HG03439 (cell line): ENCODE data around the gene BRF1.
"Not testable (repeated sequence)": the region's sequence is repeated elsewhere in the genome, so short reads cannot be mapped to it uniquely, and the experiment has no call there.

ENCODE experiments used
- ATAC-seq: cut with Tn5 transposase; IDR thresholded peaks from one replicate; pipeline ENCODE4 v1.9.1; 2021; ENCODE audit warnings: mild to moderate bottlenecking, moderate library complexity; ENCODE audit not compliant: unreplicated experiment

The BRF1 gene

GRCh38 chr14:105333613-105334364 lies 33.0 kb upstream of the BRF1 start:
- ATAC-seq, result no peak

- ATAC-seq, result no peak
Observed at GRCh38 chr14:105333020-105333490, 32.3 kb upstream of the BRF1 start.

DNA sequence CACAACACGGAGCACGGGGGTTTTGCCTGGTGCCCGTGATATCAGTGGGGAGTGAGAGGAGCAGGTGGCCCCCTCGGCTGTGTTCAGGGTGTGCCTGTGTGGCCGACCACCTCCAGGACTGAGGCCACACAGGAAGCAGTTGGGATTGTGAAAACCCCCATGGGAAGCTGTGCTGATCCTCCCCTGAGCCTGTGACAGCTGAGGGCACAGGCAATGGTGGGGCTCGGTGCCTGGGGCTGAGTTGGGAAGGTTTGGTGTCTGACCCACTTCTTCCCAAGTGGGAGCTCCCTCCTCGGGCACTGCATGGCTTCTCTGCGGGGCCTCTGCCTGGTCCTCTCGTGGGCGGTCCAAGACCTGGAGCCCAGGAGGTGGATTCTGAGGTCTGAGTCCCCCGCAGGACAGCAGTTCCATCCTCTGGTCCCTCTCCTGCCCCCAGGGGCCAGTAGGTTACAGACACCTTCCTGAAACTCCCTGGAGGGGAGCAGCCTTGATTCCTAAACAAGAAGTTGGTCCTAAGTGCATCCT lies 31.6 kb upstream of the BRF1 start:
- ATAC-seq, result no peak

DNA sequence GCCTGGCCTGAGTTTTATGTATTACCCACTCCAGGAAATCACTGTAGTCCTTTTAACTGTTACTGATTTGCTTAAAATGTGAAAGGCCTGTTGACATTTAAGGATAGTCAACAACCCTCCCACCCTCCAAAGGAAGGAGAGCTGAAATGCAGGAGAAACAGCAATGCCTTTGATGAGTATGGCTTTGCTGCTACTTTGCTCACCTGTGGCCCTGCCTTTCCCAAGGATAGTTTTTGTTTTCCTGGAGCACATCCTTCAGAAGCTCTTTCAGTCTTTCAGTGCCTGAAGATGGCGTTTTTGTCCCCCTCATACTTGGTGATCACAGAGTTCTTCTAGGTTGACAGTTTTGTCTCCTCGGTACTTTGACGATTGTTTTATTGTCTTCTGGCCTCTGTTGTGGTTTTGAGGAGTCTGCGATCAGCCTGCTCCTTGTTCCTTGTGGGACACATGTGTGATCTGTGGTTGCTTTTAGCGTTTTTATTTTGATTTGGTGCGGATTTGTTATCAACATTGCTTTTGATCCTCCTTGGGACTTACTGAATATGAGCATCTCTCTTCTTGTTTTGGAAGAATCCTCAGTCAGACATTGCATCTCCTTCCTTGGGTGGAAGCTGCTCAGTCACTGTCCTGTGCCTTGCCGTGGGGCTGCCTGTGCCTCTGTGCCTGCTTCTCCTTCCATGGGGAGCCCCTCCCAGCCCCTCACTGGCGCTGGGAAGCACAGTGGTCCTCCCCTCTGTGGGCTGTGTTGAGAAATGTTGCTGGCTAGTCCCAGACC lies 31.0 kb upstream of the BRF1 start:
- ATAC-seq, result no peak

GRCh38 chr14:105330491-105330895 lies 29.7 kb upstream of the BRF1 start:
- ATAC-seq, result no peak

DNA sequence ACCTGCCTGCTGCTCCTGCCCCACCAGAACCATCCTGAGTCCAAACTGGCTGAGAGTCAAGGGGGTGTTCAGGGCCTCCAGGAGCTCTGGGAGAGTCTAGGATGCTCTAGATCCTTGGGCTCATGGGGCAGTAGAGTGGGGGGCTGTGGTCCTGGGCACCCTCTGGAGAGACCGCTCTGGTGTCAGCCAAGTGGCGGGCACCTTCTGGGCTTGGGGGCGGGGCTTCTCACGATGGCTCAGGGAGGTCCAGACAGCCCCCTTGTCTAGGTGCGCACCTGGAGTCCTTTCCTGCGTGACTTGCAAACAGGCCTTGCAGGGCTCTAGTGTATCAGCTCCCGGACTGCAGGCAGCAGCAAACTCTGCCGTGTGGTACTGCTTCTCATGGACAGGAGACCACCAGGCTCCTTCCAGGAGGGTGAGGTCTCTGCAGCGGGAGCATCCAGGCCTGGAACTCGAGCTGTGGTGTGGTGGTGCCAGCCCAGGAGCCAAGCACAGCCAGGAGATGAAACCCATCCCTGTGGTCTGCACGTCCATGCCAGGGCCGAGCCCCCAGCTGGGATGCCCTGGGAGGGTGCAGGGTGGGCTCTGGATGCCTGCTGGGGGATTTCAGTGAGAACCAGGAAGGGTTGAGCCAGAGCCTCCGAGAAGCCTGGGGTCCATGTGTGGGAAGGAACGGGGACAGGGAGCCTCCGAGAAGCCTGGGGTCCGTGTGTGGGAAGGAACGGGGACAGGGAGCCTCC lies 28.8 kb upstream of the BRF1 start:
- ATAC-seq, result no peak

DNA sequence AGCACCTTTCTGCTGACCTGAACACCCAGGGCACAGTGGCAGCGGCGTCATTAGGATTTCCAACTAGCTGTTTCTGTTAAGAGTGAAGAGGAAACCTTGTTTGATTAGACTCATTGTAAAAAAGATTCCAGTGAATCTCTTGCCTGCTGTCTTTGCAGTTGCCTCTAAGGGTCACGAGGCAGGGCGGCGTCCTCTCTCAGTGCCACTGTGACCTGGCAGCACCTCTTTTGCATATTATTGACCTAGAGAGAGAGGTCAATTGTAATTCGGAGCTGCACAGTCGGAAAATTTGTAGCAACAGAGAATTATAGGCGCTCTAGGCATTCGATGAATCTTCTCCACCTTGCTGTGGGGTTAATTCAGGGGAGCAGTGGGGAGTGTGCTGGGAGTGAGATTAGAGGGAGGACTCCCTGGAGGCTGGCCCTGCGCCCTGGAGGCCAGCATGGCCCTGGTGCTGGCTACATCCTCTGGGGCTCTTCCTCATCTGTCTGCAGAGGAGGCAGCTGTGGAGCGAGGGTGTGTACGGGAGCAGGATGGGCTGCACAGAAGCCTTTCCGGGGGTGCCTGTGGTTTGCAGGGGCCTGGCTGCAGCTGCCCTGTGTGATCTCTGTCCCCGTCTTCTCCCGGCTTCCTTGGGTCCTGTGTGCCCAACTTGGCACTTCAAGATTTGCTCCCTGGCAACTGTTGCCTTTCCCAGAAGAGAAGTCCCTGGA lies 28.0 kb upstream of the BRF1 start:
- no peak for ATAC-seq

DNA sequence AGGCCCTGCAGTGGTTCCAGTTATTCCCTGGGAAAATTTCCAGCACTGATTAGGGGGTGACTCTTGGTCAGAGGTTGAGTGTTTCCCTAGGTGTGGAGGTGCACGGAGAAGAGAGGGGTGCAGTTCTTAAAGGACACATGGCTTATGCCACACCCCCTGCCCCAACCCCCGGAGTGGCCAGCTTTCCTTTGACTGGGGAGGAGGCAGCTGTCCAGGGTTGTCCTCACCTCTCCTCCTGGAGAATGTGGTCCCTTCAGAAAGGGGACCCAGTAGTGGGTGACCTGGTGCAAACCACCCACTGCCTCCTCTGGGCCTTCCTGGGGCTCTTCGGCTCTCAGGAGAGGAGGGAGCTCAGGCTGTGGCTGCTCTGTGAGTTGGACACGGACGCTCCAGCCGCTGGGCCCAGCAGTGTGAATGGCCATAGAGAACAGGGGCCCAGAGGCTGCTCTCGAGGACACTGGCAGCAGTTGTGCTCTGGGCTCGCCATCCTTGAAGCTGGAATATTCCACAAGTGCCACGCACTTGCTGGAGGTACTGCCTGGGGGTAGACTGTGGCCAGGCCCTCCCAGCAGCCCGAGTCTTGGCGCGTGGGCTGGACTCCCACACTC lies 27.4 kb upstream of the BRF1 start:
- no peak for ATAC-seq

DNA sequence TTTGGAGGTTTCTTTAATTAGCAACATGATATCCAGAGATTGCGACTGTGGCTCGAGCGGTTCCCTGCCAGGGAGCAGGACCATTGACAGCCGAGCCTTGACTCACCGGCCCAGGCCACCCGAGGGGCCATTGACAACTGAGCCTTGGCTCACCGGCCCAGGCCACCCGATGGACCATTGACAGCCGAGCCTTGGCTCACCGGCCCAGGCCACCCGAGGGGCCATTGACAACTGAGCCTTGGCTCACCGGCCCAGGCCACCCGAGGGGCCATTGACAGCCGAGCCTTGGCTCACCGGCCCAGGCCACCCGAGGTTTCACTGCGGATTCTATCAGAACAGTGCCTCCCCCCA lies 26.9 kb upstream of the BRF1 start:
- ATAC-seq, result not testable (repeated sequence)

DNA sequence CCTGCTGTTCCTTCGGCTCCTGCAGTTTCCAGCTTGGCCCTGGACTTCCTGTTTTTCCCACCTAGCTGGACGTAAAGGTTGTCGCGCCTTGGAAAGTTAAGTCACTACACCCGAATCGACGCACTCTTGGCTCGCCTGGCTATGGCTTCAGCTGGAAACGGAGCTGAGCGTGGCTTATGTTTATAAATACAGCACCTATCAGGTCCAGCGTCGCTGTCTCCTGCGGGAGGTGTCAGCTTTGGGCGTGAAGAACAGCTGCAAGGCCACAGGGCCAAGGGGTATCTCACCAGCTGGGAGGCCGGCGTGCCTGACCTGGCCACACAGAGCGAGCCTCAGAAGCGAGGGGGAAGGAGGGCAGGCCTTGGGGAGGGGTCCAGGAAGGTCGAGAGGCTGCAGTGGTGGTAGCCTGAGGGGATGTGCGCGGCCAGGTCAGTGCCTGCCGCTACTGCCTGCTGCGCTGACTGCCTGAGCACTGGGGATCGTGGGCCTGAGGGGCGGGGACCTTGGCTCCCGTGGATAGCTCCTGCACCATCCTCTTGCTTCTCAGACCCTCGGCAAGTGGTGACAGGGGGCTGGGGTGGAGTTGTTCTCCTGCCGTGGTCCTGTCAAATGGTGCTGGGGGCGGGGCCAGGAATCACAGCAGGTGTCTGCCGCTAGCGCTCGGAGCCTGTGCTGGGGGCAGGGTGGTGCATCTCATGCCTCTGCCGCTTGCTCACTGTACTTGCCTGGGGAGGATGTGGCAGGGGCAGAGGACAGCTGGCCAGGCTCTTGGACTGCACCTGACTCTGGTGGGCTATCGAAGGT lies 26.3 kb upstream of the BRF1 start:
- ATAC-seq, result no peak

DNA sequence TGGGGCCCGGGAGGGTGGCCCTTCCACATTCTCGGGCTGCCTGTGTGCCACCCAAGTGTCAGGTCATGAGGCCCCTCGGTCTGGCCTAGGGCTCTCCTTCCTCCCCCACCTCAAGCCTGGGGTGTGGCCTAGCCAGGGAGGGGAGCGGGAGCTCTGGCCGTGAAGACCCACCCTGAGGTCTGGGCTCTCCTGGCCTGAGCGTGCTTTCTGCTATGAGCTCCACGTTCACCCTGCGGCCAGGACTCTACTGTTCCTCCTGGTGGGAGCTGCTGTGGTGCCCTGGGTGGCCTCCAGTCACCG lies 25.7 kb upstream of the BRF1 start:
- ATAC-seq, result no peak

- ATAC-seq, result no peak
Observed at GRCh38 chr14:105325716-105326567, 25.1 kb upstream of the BRF1 start.

DNA sequence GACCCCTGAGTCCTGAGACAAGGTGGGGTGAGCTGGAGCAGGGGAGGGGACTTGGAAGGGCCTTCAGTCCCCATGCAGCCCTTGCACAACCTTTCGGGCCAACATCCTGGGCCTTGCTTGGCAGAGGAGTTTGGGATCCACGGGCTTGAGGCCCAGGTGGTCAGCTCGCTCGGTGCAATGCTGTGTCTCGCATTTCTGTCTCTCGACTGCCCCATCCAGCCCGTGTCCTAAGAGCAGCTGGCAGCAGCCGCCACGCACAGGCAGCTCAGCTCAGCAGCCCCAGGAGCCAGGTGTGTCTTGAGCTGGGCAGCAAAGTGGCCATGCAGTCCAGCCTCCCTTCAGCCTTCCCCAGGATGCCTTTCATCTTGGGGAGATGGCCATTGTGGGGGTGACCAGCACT lies 24.5 kb upstream of the BRF1 start:
- no peak for ATAC-seq

GRCh38 chr14:105324871-105325270 lies 24.1 kb upstream of the BRF1 start:
- no peak for ATAC-seq

DNA sequence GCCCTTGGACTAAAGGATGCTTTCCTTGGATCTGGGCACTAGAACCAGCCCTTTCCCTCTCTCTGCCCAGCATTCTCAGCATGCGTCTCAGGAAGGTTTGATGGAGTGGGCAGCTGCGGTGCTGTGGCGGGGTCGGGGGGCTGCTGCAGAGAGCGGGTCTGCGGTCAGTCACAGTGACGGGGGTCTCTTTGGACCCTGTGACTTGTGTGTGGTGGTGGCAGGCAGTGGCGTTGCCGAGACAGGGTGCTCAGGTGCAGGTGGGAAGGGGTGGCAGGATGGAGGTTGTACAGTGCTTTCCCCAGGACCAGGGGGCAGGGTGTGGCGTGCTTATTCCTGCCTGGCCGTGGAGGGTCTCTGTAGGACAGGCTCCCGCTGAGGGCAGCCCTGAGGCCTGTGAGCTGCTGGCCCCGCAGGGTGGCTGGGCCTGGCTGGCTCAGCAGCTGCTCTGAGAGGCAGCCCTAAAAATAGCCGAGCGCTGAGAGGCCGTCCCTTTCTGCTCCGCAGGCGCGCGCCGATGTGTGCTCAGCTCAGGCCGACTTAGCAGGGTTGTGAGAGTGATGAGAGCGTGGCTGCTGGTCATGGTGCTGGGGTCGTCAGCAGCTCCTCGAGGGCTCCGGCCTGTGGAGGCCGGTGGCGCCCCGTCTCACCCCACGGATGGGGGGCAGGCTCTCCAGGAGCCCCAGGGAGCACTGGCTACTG lies 23.4 kb upstream of the BRF1 start:
- ATAC-seq, result no peak

DNA sequence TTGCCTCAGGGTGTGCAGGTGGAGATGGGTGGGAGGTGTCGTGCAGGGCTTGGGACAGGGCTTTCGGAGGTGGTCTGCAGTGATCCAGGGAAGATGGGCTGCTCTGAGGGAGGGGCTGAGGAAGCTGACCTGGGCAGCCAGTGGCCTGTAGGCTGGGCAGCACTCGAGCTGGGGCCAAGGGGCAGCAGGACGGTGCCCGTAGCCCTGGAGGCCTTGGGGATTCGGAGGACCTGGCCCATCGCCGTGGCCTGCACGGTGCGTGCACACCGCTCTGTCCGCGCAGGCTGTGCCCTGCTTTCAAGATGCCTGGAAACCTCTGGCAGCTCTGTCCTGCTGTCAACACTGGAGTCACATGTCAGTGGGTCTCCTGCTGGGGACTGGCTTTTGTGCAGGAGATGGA lies 22.9 kb upstream of the BRF1 start:
- ATAC-seq, result no peak

DNA sequence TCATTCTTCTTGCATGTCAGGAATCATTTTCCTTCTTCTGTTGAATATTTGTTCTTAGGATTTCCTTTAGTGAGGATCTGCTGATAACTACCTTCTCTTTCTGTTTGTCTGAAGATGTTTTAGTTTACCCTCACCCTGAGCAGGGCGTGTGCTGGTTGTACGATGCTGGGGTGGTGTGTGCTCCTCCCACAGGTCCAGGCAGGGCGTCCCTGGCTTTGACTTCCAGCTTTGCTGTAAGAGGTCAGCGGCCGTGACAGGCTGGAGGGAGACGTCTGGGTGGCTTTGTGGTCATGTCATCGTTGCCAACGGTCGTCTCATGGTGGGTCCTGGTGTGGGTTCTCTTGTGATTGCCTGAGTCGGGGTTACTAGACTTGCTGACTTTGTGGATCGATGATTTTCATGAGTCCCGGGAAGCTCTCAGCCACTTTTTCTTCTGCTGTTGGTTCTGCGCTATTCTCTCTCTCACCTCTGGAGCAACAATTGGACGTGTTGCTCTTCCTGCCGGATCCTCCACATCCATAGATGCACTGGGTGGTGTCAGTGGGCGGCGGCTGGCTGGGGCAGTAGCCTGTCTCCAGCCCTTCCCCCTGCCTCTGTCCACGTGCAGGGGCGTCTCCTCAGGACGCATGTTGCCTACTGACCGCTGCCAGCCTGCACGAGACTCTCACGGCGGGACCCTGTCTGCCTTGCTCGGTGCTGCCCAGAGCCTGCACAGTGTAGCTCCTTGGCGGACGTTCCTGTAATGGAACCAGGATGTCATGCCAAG lies 22.2 kb upstream of the BRF1 start:
- ATAC-seq, result no peak

DNA sequence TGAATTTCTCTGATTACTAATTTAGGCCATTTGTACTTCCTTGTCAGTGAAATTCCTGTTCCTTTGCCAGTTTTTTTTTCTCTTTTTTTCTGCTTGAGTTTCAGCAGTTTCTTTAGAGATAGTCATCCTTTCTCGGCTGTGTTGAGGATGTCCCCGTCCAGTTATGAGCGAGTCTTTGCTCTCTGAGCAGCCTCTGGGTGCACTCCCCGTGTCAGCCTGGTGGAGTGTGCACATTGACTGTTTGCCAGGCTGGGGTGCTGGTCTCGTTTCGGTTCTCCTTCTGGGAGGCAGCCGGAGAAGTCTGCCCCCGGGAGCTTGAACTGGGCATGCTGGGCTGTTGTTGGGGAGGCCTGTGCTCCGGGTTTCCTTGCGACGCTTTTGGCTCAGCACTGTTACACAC lies 16.7 kb upstream of the BRF1 start:
- ATAC-seq, result no peak
